ENCODE results near the gene LRRC4C. TPM values are rescaled to one million over a fixed set of nuclear protein-coding genes. Genes with fewer than 3 reads are reported as not detected.

Gene LRRC4C
- total RNA-seq, 2 donors from 2014 or later: 1.3 TPM; not detected in 1

DNA sequence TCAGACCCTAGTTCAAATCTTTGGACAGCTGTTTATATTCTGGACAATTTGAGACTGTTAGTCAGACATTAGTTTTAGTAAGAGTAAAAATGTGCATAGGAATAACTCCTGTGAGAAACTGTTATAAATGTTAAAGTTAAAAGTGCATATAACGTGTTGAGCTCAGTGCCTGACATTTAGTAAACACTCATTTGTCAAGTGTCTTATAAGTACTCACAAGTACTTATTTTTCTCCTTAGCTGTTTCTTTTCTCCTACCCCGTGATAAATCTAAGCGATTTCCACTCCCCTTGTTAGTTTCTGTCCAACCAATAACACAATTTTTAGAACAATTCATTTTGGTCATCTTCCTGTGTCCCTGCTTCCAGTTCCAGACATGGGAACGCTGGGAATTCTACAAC lies 59.3 kb downstream of the LRRC4C start:
- TF ChIP-seq POLR2A (IDR thresholded peaks at IDR 0.05): no peak
- TF ChIP-seq, protein P1, sequence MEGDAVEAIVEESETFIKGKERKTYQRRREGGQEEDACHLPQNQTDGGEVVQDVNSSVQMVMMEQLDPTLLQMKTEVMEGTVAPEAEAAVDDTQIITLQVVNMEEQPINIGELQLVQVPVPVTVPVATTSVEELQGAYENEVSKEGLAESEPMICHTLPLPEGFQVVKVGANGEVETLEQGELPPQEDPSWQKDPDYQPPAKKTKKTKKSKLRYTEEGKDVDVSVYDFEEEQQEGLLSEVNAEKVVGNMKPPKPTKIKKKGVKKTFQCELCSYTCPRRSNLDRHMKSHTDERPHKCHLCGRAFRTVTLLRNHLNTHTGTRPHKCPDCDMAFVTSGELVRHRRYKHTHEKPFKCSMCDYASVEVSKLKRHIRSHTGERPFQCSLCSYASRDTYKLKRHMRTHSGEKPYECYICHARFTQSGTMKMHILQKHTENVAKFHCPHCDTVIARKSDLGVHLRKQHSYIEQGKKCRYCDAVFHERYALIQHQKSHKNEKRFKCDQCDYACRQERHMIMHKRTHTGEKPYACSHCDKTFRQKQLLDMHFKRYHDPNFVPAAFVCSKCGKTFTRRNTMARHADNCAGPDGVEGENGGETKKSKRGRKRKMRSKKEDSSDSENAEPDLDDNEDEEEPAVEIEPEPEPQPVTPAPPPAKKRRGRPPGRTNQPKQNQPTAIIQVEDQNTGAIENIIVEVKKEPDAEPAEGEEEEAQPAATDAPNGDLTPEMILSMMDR (IDR thresholded peaks at IDR 0.05): no peak
- Histone ChIP-seq H3K36me3 (replicated peaks in 1 of 2; ENCODE audit: insufficient read depth in 1 of 2, low read depth in 2 of 2) (no peaks in the 10 kb centered on the region), H3K27ac (no peak overlapping the region), H3K27me3 (no peaks in the 10 kb centered on the region), H3K9me3 (no peaks in the 10 kb centered on the region), H3K4me1 (peaks cover 14% of the 10 kb centered on the region), H3K4me3 (no peak overlapping the region)
- DNase-seq: no peak
- 25 to 30% methylated on average over 4 of the region's 4 CpGs for WGBS, 2 donors
- ATAC-seq: no peak
- intact Hi-C loops (cut with DNase I): no loop called here

DNA sequence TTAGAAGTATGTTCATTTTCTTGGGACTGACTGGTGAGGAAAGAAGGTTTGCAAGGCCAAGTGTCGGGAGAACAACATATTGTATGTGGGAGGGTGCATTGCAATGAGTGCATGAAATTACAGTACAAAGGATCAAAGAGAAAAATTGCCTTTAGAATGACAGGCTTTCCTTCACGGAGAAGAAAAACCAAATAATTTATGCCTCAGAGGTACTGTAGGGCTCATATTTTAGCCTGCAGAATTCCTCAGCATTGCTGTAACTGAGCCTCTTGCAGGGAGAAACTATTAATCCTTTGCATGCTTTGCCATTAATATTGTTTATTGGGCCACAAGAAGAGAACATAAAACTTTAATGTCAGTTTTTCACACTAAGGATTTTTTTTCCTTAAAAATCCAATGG lies 60.1 kb downstream of the LRRC4C start:
- no peaks in the 10 kb centered on the region for H3K36me3 ChIP-seq (replicated peaks in 1 of 2; ENCODE audit: insufficient read depth in 1 of 2, low read depth in 2 of 2)
- TF ChIP-seq, protein P1 (IDR thresholded peaks at IDR 0.05): no peak
- TF ChIP-seq POLR2A (IDR thresholded peaks at IDR 0.05): no peak
- 38 to 56% methylated on average over 2 of the region's 2 CpGs for WGBS, 2 donors
- intact Hi-C loops (cut with DNase I): no loop called here
- H3K27ac ChIP-seq: no peak overlapping the region
- H3K4me1 ChIP-seq: peaks cover 12% of the 10 kb centered on the region
- ATAC-seq (no peak), DNase-seq (no peak)
- no peak overlapping the region for H3K4me3 ChIP-seq
- H3K27me3 ChIP-seq: no peaks in the 10 kb centered on the region
- no peaks in the 10 kb centered on the region for H3K9me3 ChIP-seq

DNA sequence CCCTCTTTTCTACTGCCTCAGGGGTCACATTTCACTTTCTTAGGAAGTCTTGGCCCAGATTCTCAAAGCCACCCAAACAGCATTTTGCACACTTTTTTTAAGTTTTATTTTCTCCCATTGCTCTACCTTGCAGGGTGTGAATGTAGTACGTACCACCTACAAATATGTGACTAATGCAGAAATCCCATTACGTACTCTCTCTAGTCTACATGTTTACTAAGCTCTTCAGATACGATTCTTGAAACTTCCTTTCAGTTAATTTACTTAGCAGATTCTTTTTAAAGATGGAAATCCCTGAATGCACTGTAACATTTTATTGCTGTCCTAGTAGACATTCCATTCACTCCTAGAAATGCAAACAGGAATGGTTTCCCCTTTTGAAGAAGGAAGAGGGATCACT lies 61.3 kb downstream of the LRRC4C start:
- DNase-seq (no peak), ATAC-seq (no peak)
- Histone ChIP-seq H3K36me3 (replicated peaks in 1 of 2; ENCODE audit: insufficient read depth in 1 of 2, low read depth in 2 of 2) (no peaks in the 10 kb centered on the region), H3K27ac (no peak overlapping the region), H3K4me1 (peaks cover 2% of the 10 kb centered on the region), H3K27me3 (no peaks in the 10 kb centered on the region), H3K9me3 (no peaks in the 10 kb centered on the region), H3K4me3 (no peak overlapping the region)
- intact Hi-C loops (cut with DNase I): no loop called here
- WGBS, 2 donors: 64 to 65% methylated on average over 3 of the region's 3 CpGs
- TF ChIP-seq, protein P1 (IDR thresholded peaks at IDR 0.05): no peak
- no peak for TF ChIP-seq POLR2A (IDR thresholded peaks at IDR 0.05)

DNA sequence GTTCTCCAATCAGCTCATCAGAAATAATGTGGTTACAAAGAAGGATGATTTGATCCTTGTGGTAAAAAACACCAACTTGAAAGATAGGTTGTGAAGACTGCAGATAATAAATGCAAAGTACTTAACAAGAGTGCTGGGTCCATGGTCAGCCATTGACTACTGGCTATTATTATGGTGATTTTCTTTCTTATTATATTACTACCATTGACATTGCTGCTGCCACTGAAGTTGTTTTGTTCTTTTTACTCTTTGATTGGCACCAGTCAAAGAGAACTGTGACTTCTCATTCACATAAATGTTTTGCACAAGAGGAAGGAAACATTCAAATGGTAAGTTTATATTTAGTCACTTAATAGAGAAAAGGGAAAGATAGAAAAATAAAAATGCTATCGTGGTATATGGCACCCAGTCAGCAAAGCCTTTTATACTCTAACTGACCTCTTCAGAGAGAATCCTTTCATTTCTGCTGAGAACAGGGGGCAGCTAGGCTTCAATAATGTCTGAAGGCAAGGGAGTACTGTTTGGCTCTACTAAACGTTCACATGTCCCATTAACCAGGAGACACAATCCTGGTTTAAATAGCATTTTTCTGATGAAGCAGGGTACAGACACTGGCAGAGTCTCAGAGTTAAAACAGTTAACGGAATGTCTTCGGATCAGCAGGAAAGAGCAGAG lies 64.8 kb downstream of the LRRC4C start:
- Histone ChIP-seq H3K9me3 (no peaks in the 10 kb centered on the region), H3K27me3 (no peaks in the 10 kb centered on the region), H3K27ac (no peak overlapping the region), H3K4me3 (no peak overlapping the region), H3K36me3 (replicated peaks in 1 of 2; ENCODE audit: insufficient read depth in 1 of 2, low read depth in 2 of 2) (no peaks in the 10 kb centered on the region), H3K4me1 (no peaks in the 10 kb centered on the region)
- intact Hi-C loops (cut with DNase I): no loop called here
- ATAC-seq: no peak
- no peak for DNase-seq
- 55 to 58% methylated on average over 4 of the region's 4 CpGs for WGBS, 2 donors
- TF ChIP-seq, protein P1 (IDR thresholded peaks at IDR 0.05): no peak
- TF ChIP-seq POLR2A (IDR thresholded peaks at IDR 0.05): no peak

DNA sequence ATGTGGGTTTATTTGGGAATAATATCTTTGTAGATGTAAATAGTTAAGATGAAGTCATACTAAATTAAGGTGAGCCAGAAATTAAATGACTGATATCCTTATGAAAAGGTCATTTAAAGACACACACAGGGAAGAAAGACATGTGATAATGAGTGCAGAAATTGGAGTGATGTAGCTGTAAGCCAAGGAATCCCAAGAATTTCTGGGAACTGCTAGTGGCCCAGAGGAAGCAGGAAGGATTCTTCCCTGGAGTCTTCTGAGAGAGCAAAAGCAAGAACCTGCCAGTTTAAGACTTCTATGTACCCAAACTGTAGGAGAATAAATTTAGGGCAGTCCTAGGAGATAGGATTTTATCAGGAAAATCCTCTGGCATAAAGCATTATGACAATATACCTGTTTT lies 66.9 kb downstream of the LRRC4C start:
- ATAC-seq: no peak
- TF ChIP-seq POLR2A (IDR thresholded peaks at IDR 0.05): no peak
- TF ChIP-seq, protein P1 (IDR thresholded peaks at IDR 0.05): no peak
- Histone ChIP-seq H3K27me3 (no peaks in the 10 kb centered on the region), H3K36me3 (replicated peaks in 1 of 2; ENCODE audit: insufficient read depth in 1 of 2, low read depth in 2 of 2) (no peaks in the 10 kb centered on the region), H3K4me3 (no peak overlapping the region), H3K9me3 (no peaks in the 10 kb centered on the region), H3K27ac (no peak overlapping the region), H3K4me1 (no peaks in the 10 kb centered on the region)
- no peak for DNase-seq
- intact Hi-C loops (cut with DNase I): no loop called here
